B cell (primary cell): ENCODE data around the gene DKKL1. TPM values are rescaled to one million over a fixed set of nuclear protein-coding genes. Genes with fewer than 3 reads are reported as not detected.

Experiments
- ATAC-seq: fragments of 200-7000 bp; cut with Tn5 transposase; one replicate; pipeline ENCODE4 v1.10.0; 2021; ENCODE audit warnings: low read depth, mild to moderate bottlenecking, moderate number of reproducible peaks, moderate library complexity
- CTCF ChIA-PET: fragments of 350-600 bp; sonication (Branson Sonifier 250); formaldehyde crosslinking; loops from one replicate; lab custom pipeline; 2021; ENCODE audit warnings: antibody characterized with exemption, inconsistent platforms; lab: Charles Lee
- POLR2A ChIA-PET: fragments of 350-600 bp; sonication (Branson Sonifier 250); formaldehyde crosslinking; loops from one replicate; lab custom pipeline; 2021; ENCODE audit warnings: antibody characterized with exemption; lab: Charles Lee
- DNase-seq: peaks from one replicate; pipeline ENCODE4 v3.0.0; 2013
- H2AFZ ChIP-seq: 2 replicates; pipeline ENCODE4 v1.6.1; 2012; ENCODE audit warnings: mild to moderate bottlenecking, low read depth, low read length; ENCODE audit not compliant: insufficient read depth, poor library complexity, severe bottlenecking
- H3K27ac ChIP-seq, 2 donors: 1 replicate in 1 of 2; 2 replicates in 1 of 2; pipeline ENCODE4 v1.5.1; 2012 to 2013; ENCODE audit warnings: low read length in 2 of 2, mild to moderate bottlenecking in 2 of 2, moderate library complexity in 1 of 2
- H3K27me3 ChIP-seq, 4 experiments: fragments of 200-600 bp in 1 of 4; sonication (generic) in 1 of 4; replicated peaks in 1 of 4; 1 replicate in 2 of 4; 2 replicates in 2 of 4; pipeline versions ENCODE4 v1.6.1 to v1.7.0; 2013 to 2016; ENCODE audit warnings: low read length in 3 of 4, mild to moderate bottlenecking in 2 of 4, mixed read lengths in 1 of 4, moderate library complexity in 1 of 4; ENCODE audit not compliant: insufficient read depth in 4 of 4, control insufficient read depth in 3 of 4; ENCODE audit errors: control extremely low read depth in 1 of 4
- H3K36me3 ChIP-seq, 2 experiments: replicated peaks in 1 of 2; 1 replicate in 1 of 2; 2 replicates in 1 of 2; pipeline versions ENCODE4 v1.6.1 to v1.7.1; 2013; ENCODE audit warnings: low read length in 1 of 2; ENCODE audit not compliant: insufficient read depth in 2 of 2, control insufficient read depth in 1 of 2; ENCODE audit errors: control extremely low read depth in 1 of 2, extremely low read depth in 1 of 2
- H3K4me1 ChIP-seq, 2 donors: fragments of 200-600 bp in 1 of 2; sonication (generic) in 1 of 2; 1 replicate in 1 of 2; 2 replicates in 1 of 2; pipeline versions ENCODE4 v1.5.1 to v1.6.1; 2013 to 2017; ENCODE audit warnings: low read length in 2 of 2; ENCODE audit not compliant: control insufficient read depth in 2 of 2, insufficient read depth in 2 of 2
- H3K4me2 ChIP-seq: replicated peaks from 2 replicates; pipeline ENCODE3; 2012; ENCODE audit warnings: mild to moderate bottlenecking, low read depth, low read length; ENCODE audit not compliant: poor library complexity, severe bottlenecking
- H3K4me3 ChIP-seq, 5 experiments: fragments of 200-600 bp in 1 of 5; sonication (generic) in 1 of 5; 1 replicate in 3 of 5; 2 replicates in 2 of 5; pipeline versions ENCODE4 v1.5.1 to v1.7.0; 2011 to 2016; ENCODE audit warnings: low read length in 4 of 5, mild to moderate bottlenecking in 4 of 5, low read depth in 2 of 5, control low read depth in 1 of 5, moderate library complexity in 1 of 5; ENCODE audit not compliant: insufficient read depth in 1 of 5; ENCODE audit errors: control extremely low read depth in 1 of 5, extremely low read depth in 1 of 5
- H3K79me2 ChIP-seq: fragments of 200-600 bp; sonication (generic); one replicate; pipeline ENCODE4 v1.6.0; 2016; ENCODE audit warnings: low read length; ENCODE audit not compliant: control insufficient read depth, insufficient read depth
- H3K9ac ChIP-seq: fragments of 200-600 bp; sonication (generic); 2 replicates; pipeline ENCODE4 v1.6.1; 2017; ENCODE audit warnings: mild to moderate bottlenecking, low read length, moderate library complexity
- H3K9me3 ChIP-seq, 3 donors: one replicate each; pipeline versions ENCODE4 v1.6.1 to v1.7.1; 2013; ENCODE audit warnings: low read length in 2 of 3; ENCODE audit not compliant: control insufficient read depth in 2 of 3, insufficient read depth in 1 of 3; ENCODE audit errors: control extremely low read depth in 1 of 3
- H4K20me1 ChIP-seq: 2 replicates; pipeline ENCODE4 v1.6.0; 2012; ENCODE audit warnings: mild to moderate bottlenecking, low read length; ENCODE audit not compliant: insufficient read depth, control insufficient read depth, poor library complexity, severe bottlenecking
- H3K27ac Mint-ChIP-seq: one replicate; pipeline ENCODE4 v1.8.0; 2021; ENCODE audit warnings: mixed read lengths
- H3K27me3 Mint-ChIP-seq: one replicate; pipeline ENCODE4 v1.8.0; 2021; ENCODE audit warnings: mixed read lengths
- H3K4me1 Mint-ChIP-seq: one replicate; pipeline ENCODE4 v1.8.0; 2021; ENCODE audit warnings: mixed read lengths
- H3K4me3 Mint-ChIP-seq: one replicate; pipeline ENCODE4 v1.8.0; 2021; ENCODE audit warnings: mixed read lengths
- H3K9me3 Mint-ChIP-seq: one replicate; pipeline ENCODE4 v1.8.0; 2022; ENCODE audit warnings: mixed read lengths; ENCODE audit not compliant: insufficient read depth
- EZH2 ChIP-seq: IDR thresholded peaks from 2 replicates; pipeline ENCODE4 v1.6.1; 2012; ENCODE audit warnings: borderline replicate concordance, low read depth, mild to moderate bottlenecking, moderate library complexity, low read length; ENCODE audit not compliant: insufficient read depth, poor library complexity, severe bottlenecking
- WGBS: methylation state at CpG from one replicate; pipeline ENCODE4 v1.1.5; 2013; ENCODE audit warnings: missing lambda C conversion rate; ENCODE audit not compliant: insufficient coverage; 5-methylcytosine and 5-hydroxymethylcytosine counted together
- intact Hi-C: fragments of 100-400 bp; cut with micrococcal nuclease; formaldehyde crosslinking; loops from one replicate; pipeline ENCODE4 v1.10.0; 2022
- polyA plus RNA-seq: library from polyadenylated mRNA; depleted of rRNA; stranded (reverse); fragments of >200 nt; gene quantifications from 2 replicates; pipeline ENCODE4 v1.2.3, GENCODE V29; 2012
- total RNA-seq, 2 donors: library from RNA; stranded (reverse); fragments of 120-200 nt in 1 of 2; gene quantifications; 1 replicate in 1 of 2; 2 replicates in 1 of 2; pipeline versions ENCODE4 v1.2.3 to v1.2.4, GENCODE V29; 2013 to 2022
- TF ChIP-seq, protein P1 (sequence below): fragments of 200-600 bp; IDR thresholded peaks from one replicate; pipeline ENCODE4 v1.8.0; 2022; ENCODE audit warnings: antibody characterized with exemption, mild to moderate bottlenecking

The DKKL1 gene
- total and polyA plus RNA-seq, 2 donors (not counting 1 experiment from before 2014, with no cell fraction given): 1.2 to 1.6 TPM

DNA sequence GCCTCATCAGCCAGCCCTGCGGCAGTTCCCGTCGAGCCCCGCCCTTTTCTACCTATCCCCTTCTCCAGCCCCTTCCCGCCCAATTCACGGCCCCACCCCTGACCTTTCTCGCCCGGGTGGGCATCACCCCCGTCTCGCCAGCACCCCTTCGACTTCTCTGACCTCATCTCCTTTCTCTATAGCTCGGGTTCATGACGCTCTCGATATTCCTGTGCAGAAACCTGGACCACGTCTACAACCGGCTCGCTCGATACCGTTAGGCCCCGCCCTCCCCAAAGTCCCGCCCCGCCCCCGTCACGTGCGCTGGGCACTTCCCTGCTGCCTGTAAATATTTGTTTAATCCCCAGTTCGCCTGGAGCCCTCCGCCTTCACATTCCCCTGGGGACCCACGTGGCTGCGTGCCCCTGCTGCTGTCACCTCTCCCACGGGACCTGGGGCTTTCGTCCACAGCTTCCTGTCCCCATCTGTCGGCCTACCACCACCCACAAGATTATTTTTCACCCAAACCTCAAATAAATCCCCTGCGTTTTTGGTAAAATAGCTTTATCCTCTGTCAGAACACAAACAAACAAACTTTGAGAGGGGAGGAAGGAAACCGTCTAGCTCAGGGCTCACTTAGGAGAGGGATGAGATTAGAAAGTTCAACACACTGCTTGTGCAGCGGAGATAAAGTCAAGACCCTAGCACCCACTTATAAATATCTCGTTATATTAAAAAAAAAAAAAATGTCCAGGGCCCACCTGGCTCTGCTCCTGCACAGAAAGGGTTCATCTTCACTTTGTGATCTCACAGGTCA, 23.4 kb upstream of the DKKL1 start:
- Mint-ChIP-seq H3K4me3 (peak overlapping the region; percentile 80), H3K27ac (peak overlapping the region; percentile 95), H3K4me1 (peaks cover 75% of the 10 kb centered on the region), H3K27me3 (no peaks in the 10 kb centered on the region), H3K9me3 (no peaks in the 10 kb centered on the region)
- H3K4me3 ChIP-seq: peak overlapping the region in 4 of 5 experiments; percentile 94 to 98 (median 98)
- ChIA-PET POLR2A (interaction anchor here (0.6 to 5.6 kb wide), 26 partner anchors 9 to 335 kb away, joined by 3 to 72 read pairs (median 8); partner anchors contain the start of genes ALDH16A1, KASH5 and TEAD2), CTCF (interaction anchor here (0.5 to 2.6 kb wide), 17 partner anchors 9 to 206 kb away, joined by 3 to 25 read pairs (median 4); partner anchors contain the start of genes PIH1D1 and SLC6A16)
- ATAC-seq (peak; percentile 71), DNase-seq (peak; percentile 98)
- no peak overlapping the region for H2AFZ ChIP-seq
- TF ChIP-seq, protein P1, sequence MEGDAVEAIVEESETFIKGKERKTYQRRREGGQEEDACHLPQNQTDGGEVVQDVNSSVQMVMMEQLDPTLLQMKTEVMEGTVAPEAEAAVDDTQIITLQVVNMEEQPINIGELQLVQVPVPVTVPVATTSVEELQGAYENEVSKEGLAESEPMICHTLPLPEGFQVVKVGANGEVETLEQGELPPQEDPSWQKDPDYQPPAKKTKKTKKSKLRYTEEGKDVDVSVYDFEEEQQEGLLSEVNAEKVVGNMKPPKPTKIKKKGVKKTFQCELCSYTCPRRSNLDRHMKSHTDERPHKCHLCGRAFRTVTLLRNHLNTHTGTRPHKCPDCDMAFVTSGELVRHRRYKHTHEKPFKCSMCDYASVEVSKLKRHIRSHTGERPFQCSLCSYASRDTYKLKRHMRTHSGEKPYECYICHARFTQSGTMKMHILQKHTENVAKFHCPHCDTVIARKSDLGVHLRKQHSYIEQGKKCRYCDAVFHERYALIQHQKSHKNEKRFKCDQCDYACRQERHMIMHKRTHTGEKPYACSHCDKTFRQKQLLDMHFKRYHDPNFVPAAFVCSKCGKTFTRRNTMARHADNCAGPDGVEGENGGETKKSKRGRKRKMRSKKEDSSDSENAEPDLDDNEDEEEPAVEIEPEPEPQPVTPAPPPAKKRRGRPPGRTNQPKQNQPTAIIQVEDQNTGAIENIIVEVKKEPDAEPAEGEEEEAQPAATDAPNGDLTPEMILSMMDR: no peak
- no peak for TF ChIP-seq EZH2
- peaks cover 47% of the 10 kb centered on the region for H4K20me1 ChIP-seq
- peaks cover 0 to 28% (median 15%) of the 10 kb centered on the region in 3 donors for H3K9me3 ChIP-seq
- peak overlapping the region; percentile 100 for H3K4me2 ChIP-seq
- intact Hi-C loops: loop anchor here (1.0 to 2.0 kb wide), 8 partner anchors 9 to 129 kb away; partner anchors contain the start of gene DKKL1
- H3K79me2 ChIP-seq: peaks cover 41% of the 10 kb centered on the region
- H3K27me3 ChIP-seq: no peaks in the 10 kb centered on the region
- peak overlapping the region; percentile 89 to 93 for H3K27ac ChIP-seq
- peaks cover 0 to 67% of the 10 kb centered on the region in 2 experiments for H3K36me3 ChIP-seq
- H3K9ac ChIP-seq: peak overlapping the region; percentile 89
- WGBS: 14% methylated on average over 31 of the region's 36 CpGs
- H3K4me1 ChIP-seq: peaks cover 52 to 77% of the 10 kb centered on the region in 2 donors
